Neural cell (in vitro differentiated cells): ENCODE measurements around the gene GUF1. TPM values are rescaled to one million over a fixed set of nuclear protein-coding genes. Genes with fewer than 3 reads are reported as not detected.
A peak's percentile ranks its signal among the peaks of the same experiment; 100 is the strongest.

Experiments used
- H2AFZ ChIP-seq: fragments of 200-600, 300-800 bp; sonication (generic), shearing (Covaris generic); 2 replicates; pipeline ENCODE4 v1.6.0; 2014; ENCODE audit warnings: low read depth, mild to moderate bottlenecking, antibody characterized with exemption, low read length, moderate library complexity
- H3F3A ChIP-seq: fragments of 200-600 bp; shearing (Covaris generic); 2 replicates; pipeline ENCODE4 v1.6.1; 2016; ENCODE audit warnings: mild to moderate bottlenecking, moderate library complexity, mixed read lengths, antibody characterized with exemption, low read length; ENCODE audit not compliant: insufficient read depth, poor library complexity, severe bottlenecking
- H3K27ac ChIP-seq: fragments of 200-600, 300-800 bp; sonication (generic), shearing (Covaris generic); 2 replicates; pipeline ENCODE4 v1.5.1; 2014; ENCODE audit warnings: mild to moderate bottlenecking, low read length, moderate library complexity
- H3K27me3 ChIP-seq: fragments of 300-800, 200-600 bp; sonication (generic), shearing (Covaris generic); 2 replicates; pipeline ENCODE4 v1.6.0; 2014; ENCODE audit warnings: mild to moderate bottlenecking, low read depth, low read length, moderate library complexity; ENCODE audit not compliant: insufficient read depth
- H3K36me3 ChIP-seq: fragments of 300-800, 200-600 bp; sonication (generic), shearing (Covaris generic); 2 replicates; pipeline ENCODE4 v1.5.1; 2014; ENCODE audit warnings: mild to moderate bottlenecking, antibody characterized with exemption, low read length, moderate library complexity; ENCODE audit not compliant: insufficient read depth
- H3K4me2 ChIP-seq: fragments of 300-800, 200-600 bp; sonication (generic), shearing (Covaris generic); 2 replicates; pipeline ENCODE4 v1.6.0; 2014; ENCODE audit warnings: mild to moderate bottlenecking, low read length
- H3K4me3 ChIP-seq: fragments of 300-800, 200-600 bp; sonication (generic), shearing (Covaris generic); 2 replicates; pipeline ENCODE4 v1.5.1; 2014; ENCODE audit warnings: mild to moderate bottlenecking, low read length, moderate library complexity
- H3K79me2 ChIP-seq: fragments of 200-600 bp; shearing (Covaris generic); replicated peaks from 2 replicates; pipeline ENCODE4 v1.6.0; 2014; ENCODE audit warnings: mild to moderate bottlenecking, low read length, moderate library complexity; ENCODE audit not compliant: insufficient read depth
- H3K9ac ChIP-seq: fragments of 300-800, 200-600 bp; sonication (generic), shearing (Covaris generic); 2 replicates; pipeline ENCODE4 v1.6.1; 2016; ENCODE audit warnings: mild to moderate bottlenecking, low read length, mixed read lengths
- H3K9me2 ChIP-seq: fragments of 200-600 bp; shearing (Covaris generic); 2 replicates; pipeline ENCODE4 v1.6.1; 2016; ENCODE audit warnings: mild to moderate bottlenecking, low read length, mixed read lengths; ENCODE audit not compliant: insufficient read depth
- H3K9me3 ChIP-seq: fragments of 200-600, 300-800 bp; sonication (generic), shearing (Covaris generic); 2 replicates; pipeline ENCODE4 v1.6.1; 2016; ENCODE audit warnings: mild to moderate bottlenecking, mixed run types, low read length, moderate library complexity, mixed read lengths
- H4K20me1 ChIP-seq: fragments of 200-600 bp; shearing (Covaris generic); 2 replicates; pipeline ENCODE4 v1.6.1; 2016; ENCODE audit warnings: mild to moderate bottlenecking, mixed run types; ENCODE audit not compliant: insufficient read depth
- EP300 ChIP-seq: fragments of 450-650 bp; conservative IDR thresholded peaks from 2 replicates; pipeline ENCODE4 v1.6.1; 2014; ENCODE audit warnings: antibody characterized with exemption, mild to moderate bottlenecking, moderate library complexity; ENCODE audit not compliant: poor library complexity, severe bottlenecking
- EZH2 ChIP-seq: fragments of 200-600, 300-800 bp; shearing (Covaris generic), sonication (generic); IDR thresholded peaks from 2 replicates; pipeline ENCODE4 v1.6.1; 2014; ENCODE audit warnings: antibody characterized with exemption, low read length, borderline replicate concordance, mild to moderate bottlenecking; ENCODE audit not compliant: insufficient read depth, poor library complexity, severe bottlenecking
- MXI1 ChIP-seq: fragments of 450-650 bp; conservative IDR thresholded peaks from 2 replicates; pipeline ENCODE4 v1.6.1; 2014; ENCODE audit warnings: antibody characterized with exemption, mild to moderate bottlenecking; ENCODE audit not compliant: poor library complexity, severe bottlenecking
- POLR2AphosphoS5 ChIP-seq: IDR thresholded peaks from 2 replicates; pipeline ENCODE4 v1.6.1; 2012
- RAD21 ChIP-seq: fragments of 450-650 bp; conservative IDR thresholded peaks from 2 replicates; pipeline ENCODE4 v1.6.1; 2014; ENCODE audit warnings: antibody characterized with exemption, mild to moderate bottlenecking, moderate library complexity
- REST ChIP-seq: IDR thresholded peaks from 2 replicates; pipeline ENCODE4 v1.6.1; 2012; ENCODE audit warnings: borderline replicate concordance
- SMC3 ChIP-seq: fragments of 450-650 bp; conservative IDR thresholded peaks from 2 replicates; pipeline ENCODE4 v1.6.1; 2014; ENCODE audit warnings: antibody characterized with exemption, mild to moderate bottlenecking, moderate library complexity; ENCODE audit not compliant: poor library complexity
- TAF1 ChIP-seq: IDR thresholded peaks from 2 replicates; pipeline ENCODE4 v1.6.1; 2012; ENCODE audit warnings: low read depth
- polyA plus RNA-seq: library from polyadenylated mRNA; depleted of rRNA; stranded (reverse); fragments of >200 nt; gene quantifications from 2 replicates; pipeline ENCODE4 v1.2.3, GENCODE V29; 2014
- TF ChIP-seq, protein P1 (sequence below): fragments of 450-650 bp; IDR thresholded peaks from 2 replicates; pipeline ENCODE4 v1.5.1; 2014; ENCODE audit warnings: antibody characterized with exemption, mild to moderate bottlenecking, moderate library complexity; ENCODE audit not compliant: poor library complexity, severe bottlenecking

GUF1 gene
- polyA plus RNA-seq, 1 donor from 2014 or later: 15.5 TPM

GRCh38 chr4:44725726-44726037, 47.5 kb downstream of the GUF1 start:
- Histone ChIP-seq H3F3A (no peaks in the 10 kb centered on the region), H4K20me1 (no peaks in the 10 kb centered on the region), H3K79me2 (peaks cover 39% of the 10 kb centered on the region), H3K9me2 (no peaks in the 10 kb centered on the region), H3K27ac (peak overlapping the region; percentile 61), H3K9me3 (no peaks in the 10 kb centered on the region), H3K4me2 (peak overlapping the region; percentile 76), H2AFZ (peak overlapping the region; percentile 81), H3K36me3 (no peaks in the 10 kb centered on the region), H3K9ac (peak overlapping the region; percentile 79), H3K27me3 (no peaks in the 10 kb centered on the region), H3K4me3 (peak overlapping the region; percentile 85)
- TF ChIP-seq REST (no peak), RAD21 (no peak), EZH2 (no peak), SMC3 (no peak), MXI1 (no peak), EP300 (no peak), TAF1 (no peak), POLR2AphosphoS5 (no peak)
- TF ChIP-seq, protein P1, sequence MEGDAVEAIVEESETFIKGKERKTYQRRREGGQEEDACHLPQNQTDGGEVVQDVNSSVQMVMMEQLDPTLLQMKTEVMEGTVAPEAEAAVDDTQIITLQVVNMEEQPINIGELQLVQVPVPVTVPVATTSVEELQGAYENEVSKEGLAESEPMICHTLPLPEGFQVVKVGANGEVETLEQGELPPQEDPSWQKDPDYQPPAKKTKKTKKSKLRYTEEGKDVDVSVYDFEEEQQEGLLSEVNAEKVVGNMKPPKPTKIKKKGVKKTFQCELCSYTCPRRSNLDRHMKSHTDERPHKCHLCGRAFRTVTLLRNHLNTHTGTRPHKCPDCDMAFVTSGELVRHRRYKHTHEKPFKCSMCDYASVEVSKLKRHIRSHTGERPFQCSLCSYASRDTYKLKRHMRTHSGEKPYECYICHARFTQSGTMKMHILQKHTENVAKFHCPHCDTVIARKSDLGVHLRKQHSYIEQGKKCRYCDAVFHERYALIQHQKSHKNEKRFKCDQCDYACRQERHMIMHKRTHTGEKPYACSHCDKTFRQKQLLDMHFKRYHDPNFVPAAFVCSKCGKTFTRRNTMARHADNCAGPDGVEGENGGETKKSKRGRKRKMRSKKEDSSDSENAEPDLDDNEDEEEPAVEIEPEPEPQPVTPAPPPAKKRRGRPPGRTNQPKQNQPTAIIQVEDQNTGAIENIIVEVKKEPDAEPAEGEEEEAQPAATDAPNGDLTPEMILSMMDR: no peak

DNA sequence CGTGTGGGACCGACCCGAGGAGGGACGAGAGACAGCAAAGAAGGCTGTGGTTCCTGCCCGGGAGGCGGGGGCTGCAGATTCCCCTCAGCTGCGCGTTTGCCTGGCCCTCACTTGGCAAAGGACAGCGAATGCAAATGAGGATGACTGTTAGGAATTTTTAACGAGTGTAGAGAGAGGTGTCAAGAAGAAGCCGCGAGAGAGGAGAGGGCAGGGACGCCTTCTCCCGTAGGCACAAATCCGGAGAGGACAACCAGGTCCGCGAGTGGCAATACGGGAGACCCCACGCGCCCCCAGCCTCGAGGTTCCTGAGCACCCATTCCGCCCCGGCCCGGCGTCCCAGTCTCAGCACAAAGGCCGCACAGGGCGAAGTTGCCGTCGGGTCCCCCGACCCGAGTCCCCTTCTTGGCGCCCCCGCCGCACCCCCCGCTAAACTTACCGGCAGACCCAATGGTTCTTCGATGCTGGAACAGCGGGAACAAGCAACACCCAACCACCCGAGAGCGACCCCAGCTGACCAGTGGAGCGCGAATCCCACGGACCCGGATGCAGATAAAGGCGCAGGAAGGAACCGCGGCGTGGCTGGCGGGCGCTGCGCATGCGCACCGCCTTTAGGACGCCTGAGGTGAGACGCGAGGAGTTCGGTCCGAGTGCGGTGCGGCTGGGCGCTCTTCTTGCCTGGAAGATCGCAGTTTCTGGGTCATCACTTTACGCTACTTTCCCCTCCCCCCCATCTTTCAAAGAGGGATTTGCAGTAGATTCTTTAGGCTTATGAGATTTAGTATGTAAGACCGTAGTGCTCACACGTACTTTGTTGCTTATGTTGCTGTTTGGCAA, 48.0 kb downstream of the GUF1 start, which contains the start of gene GNPDA2:
TSS of gene GNPDA2 (minus strand) at position 519 of the 834 bp plus-strand sequence. CDS start 4,349 bp downstream, outside the sequence.
- H3K9me2 ChIP-seq: no peaks in the 10 kb centered on the region
- no peaks in the 10 kb centered on the region for H3K9me3 ChIP-seq
- H2AFZ ChIP-seq: peak within 1 kb of the TSS; percentile 81
- H3K36me3 ChIP-seq: no peaks in the 10 kb centered on the region
- H4K20me1 ChIP-seq: no peaks in the 10 kb centered on the region
- H3K4me3 ChIP-seq: peak within 1 kb of the TSS; percentile 85
- TF ChIP-seq SMC3 (no peak), REST (peak; percentile 57), RAD21 (no peak), MXI1 (peak; percentile 65), TAF1 (peak; percentile 78), POLR2AphosphoS5 (peak; percentile 80)
- TF ChIP-seq, protein P1: peak; percentile 50
- peak within 1 kb of the TSS; percentile 79 for H3K9ac ChIP-seq
- H3K79me2 ChIP-seq: peaks cover 39% of the 10 kb centered on the region
- no peaks in the 10 kb centered on the region for H3F3A ChIP-seq
- H3K4me2 ChIP-seq: peak within 1 kb of the TSS; percentile 76
- peak within 1 kb of the TSS; percentile 61 for H3K27ac ChIP-seq
- no peaks in the 10 kb centered on the region for H3K27me3 ChIP-seq
